ENCODE data around the gene AGAP3. TPM values are rescaled to one million over a fixed set of nuclear protein-coding genes. Genes with fewer than 3 reads are reported as not detected.

The AGAP3 gene
- total and polyA plus RNA-seq, 2 donors (not counting 1 experiment from before 2014, with no cell fraction given): 32.9 to 34.2 TPM

DNA sequence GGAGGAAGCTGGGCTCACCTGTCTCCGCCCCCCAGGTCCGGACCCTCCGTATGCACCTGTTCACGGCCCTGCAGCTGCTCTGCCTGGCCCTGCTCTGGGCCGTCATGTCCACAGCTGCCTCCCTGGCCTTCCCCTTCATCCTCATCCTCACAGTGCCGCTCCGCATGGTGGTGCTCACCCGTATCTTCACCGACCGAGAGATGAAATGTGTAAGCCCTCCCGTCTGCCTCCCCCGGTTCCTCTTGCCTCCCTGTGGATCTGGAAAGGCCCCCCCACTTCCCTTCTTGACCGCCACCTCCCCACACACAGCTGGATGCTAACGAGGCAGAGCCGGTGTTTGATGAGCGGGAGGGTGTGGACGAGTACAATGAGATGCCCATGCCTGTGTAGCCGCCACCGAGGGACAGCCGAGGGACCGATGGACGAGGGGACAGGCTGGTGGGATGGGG lies 10.3 kb upstream of the AGAP3 start:
- no peaks in the 10 kb centered on the region for H3K9me3 ChIP-seq (ENCODE audit: control insufficient read depth, insufficient read depth, low read depth, low read length)
- no peak for DNase-seq (ENCODE audit: low read depth in 2 of 2)
- peaks cover 28% of the 10 kb centered on the region for H3K36me3 ChIP-seq (ENCODE audit: control insufficient read depth, insufficient read depth, low read length)
- no peak overlapping the region for H2AFZ ChIP-seq (ENCODE audit: low read length)
- no peak overlapping the region for H3K9ac ChIP-seq (ENCODE audit: insufficient read depth, low read length)
- H3K4me1 ChIP-seq (ENCODE audit: control insufficient read depth, extremely low read depth, insufficient read depth, low read length): peaks cover 11% of the 10 kb centered on the region
- no peaks in the 10 kb centered on the region for H4K20me1 ChIP-seq (ENCODE audit: control insufficient read depth, extremely low read depth, insufficient read depth, low read length)
- TF ChIP-seq, protein P1, sequence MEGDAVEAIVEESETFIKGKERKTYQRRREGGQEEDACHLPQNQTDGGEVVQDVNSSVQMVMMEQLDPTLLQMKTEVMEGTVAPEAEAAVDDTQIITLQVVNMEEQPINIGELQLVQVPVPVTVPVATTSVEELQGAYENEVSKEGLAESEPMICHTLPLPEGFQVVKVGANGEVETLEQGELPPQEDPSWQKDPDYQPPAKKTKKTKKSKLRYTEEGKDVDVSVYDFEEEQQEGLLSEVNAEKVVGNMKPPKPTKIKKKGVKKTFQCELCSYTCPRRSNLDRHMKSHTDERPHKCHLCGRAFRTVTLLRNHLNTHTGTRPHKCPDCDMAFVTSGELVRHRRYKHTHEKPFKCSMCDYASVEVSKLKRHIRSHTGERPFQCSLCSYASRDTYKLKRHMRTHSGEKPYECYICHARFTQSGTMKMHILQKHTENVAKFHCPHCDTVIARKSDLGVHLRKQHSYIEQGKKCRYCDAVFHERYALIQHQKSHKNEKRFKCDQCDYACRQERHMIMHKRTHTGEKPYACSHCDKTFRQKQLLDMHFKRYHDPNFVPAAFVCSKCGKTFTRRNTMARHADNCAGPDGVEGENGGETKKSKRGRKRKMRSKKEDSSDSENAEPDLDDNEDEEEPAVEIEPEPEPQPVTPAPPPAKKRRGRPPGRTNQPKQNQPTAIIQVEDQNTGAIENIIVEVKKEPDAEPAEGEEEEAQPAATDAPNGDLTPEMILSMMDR (conservative IDR thresholded peaks at IDR 0.05 in 1 of 2, IDR thresholded peaks at IDR 0.05 in 1 of 2; ENCODE audit: low read depth in 1 of 2, low read length in 2 of 2): no peak
- no peak for TF ChIP-seq EZH2 (IDR thresholded peaks at IDR 0.05; ENCODE audit: low read length, missing control alignments)
- peaks cover 18% of the 10 kb centered on the region for H3K79me2 ChIP-seq (ENCODE audit: control insufficient read depth, insufficient read depth, low read length)
- H3K27me3 ChIP-seq (ENCODE audit: control insufficient read depth, insufficient read depth, low read length): no peaks in the 10 kb centered on the region
- H3K4me3 ChIP-seq (replicated peaks in 1 of 4; ENCODE audit: control extremely low read depth in 1 of 4, insufficient read depth in 1 of 4, low read depth in 3 of 4, low read length in 4 of 4): no peak overlapping the region
- H3K27ac ChIP-seq (ENCODE audit: insufficient read depth, low read length): no peak overlapping the region
- H3K4me2 ChIP-seq (ENCODE audit: extremely low read depth, insufficient read depth, low read length): no peak overlapping the region

DNA sequence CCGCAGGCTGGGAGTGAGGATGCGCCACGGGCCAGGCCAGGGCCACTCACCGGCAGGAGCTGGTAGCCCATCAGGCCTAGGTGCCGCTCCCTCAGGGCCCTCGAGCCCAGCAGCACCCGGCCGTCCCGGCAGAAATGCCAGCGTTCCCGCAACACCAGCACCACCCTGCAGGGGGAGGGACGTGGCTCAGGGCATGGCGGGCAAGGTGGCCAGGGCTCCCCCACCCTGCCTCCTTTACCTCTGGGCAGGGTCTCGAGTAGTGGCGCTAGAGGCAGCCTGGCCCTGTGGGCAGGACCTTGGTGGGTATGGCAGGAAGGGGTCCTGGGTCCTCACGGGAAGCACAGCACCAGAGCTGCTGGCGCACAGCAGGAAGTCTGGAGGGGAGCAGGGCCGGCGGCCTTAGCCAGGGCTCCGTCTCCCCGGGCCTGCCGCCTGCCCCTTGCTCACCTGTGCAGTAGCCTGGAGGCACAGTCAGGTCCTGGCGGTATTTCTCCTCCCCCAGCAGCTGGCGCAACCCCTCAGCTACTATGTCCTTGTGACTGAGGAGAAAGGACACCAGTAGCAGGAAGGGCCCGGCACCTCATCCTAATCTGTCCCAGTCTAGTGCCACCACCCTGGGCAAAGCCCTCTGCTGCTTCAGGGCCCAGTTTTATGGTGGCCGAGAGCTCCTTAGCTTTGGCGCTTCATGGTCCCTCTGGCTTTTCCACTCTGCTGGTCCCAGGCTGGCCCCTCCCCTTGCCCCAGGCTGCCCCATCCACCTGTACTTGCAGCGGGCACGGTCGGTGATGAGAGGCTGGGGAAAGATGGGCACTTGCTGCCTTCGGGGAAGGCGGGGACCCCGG lies 9.2 kb upstream of the AGAP3 start:
- peaks cover 20% of the 10 kb centered on the region for H3K79me2 ChIP-seq (ENCODE audit: control insufficient read depth, insufficient read depth, low read length)
- no peak overlapping the region for H3K27ac ChIP-seq (ENCODE audit: insufficient read depth, low read length)
- H2AFZ ChIP-seq (ENCODE audit: low read length): no peak overlapping the region
- no peaks in the 10 kb centered on the region for H3K9me3 ChIP-seq (ENCODE audit: control insufficient read depth, insufficient read depth, low read depth, low read length)
- H3K36me3 ChIP-seq (ENCODE audit: control insufficient read depth, insufficient read depth, low read length): peaks cover 25% of the 10 kb centered on the region
- no peaks in the 10 kb centered on the region for H3K27me3 ChIP-seq (ENCODE audit: control insufficient read depth, insufficient read depth, low read length)
- TF ChIP-seq EZH2 (IDR thresholded peaks at IDR 0.05; ENCODE audit: low read length, missing control alignments): no peak
- TF ChIP-seq, protein P1 (conservative IDR thresholded peaks at IDR 0.05 in 1 of 2, IDR thresholded peaks at IDR 0.05 in 1 of 2; ENCODE audit: low read depth in 1 of 2, low read length in 2 of 2): peak; percentile 30 to 42
- no peak for DNase-seq (ENCODE audit: low read depth in 2 of 2)
- H3K4me2 ChIP-seq (ENCODE audit: extremely low read depth, insufficient read depth, low read length): no peak overlapping the region
- H3K9ac ChIP-seq (ENCODE audit: insufficient read depth, low read length): no peak overlapping the region
- H3K4me3 ChIP-seq (replicated peaks in 1 of 4; ENCODE audit: control extremely low read depth in 1 of 4, insufficient read depth in 1 of 4, low read depth in 3 of 4, low read length in 4 of 4): no peak overlapping the region
- H4K20me1 ChIP-seq (ENCODE audit: control insufficient read depth, extremely low read depth, insufficient read depth, low read length): no peaks in the 10 kb centered on the region
- H3K4me1 ChIP-seq (ENCODE audit: control insufficient read depth, extremely low read depth, insufficient read depth, low read length): peaks cover 18% of the 10 kb centered on the region

DNA sequence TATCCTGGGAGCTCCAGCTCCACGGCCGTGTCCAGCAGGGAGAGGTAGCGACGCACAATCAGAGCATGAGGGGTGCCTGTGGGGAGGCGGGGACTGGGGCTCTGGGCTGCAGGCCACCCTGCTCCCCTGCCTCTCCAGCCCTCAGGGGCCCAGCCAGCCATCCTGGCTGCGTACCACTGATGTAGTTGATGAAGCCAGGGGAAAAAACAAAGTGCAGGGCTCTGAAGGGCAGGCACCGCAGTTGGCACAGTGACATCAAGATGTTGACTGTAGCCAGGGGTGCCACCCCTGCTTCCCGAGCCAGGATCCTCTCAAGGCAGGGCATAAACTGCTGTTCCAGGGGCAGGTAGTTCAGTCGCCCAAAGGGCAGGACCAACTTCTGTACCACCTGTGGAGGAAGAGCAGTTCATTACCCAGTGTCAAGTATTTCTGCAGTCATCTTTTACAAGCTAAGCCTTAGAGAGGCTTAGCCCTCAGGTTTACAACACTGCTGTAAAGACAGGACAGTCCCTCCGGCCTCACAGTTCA lies 8.5 kb upstream of the AGAP3 start:
- peaks cover 27% of the 10 kb centered on the region for H3K79me2 ChIP-seq (ENCODE audit: control insufficient read depth, insufficient read depth, low read length)
- H3K27ac ChIP-seq (ENCODE audit: insufficient read depth, low read length): no peak overlapping the region
- no peaks in the 10 kb centered on the region for H4K20me1 ChIP-seq (ENCODE audit: control insufficient read depth, extremely low read depth, insufficient read depth, low read length)
- TF ChIP-seq EZH2 (IDR thresholded peaks at IDR 0.05; ENCODE audit: low read length, missing control alignments): no peak
- TF ChIP-seq, protein P1 (conservative IDR thresholded peaks at IDR 0.05 in 1 of 2, IDR thresholded peaks at IDR 0.05 in 1 of 2; ENCODE audit: low read depth in 1 of 2, low read length in 2 of 2): no peak
- DNase-seq (ENCODE audit: low read depth in 2 of 2): no peak
- peaks cover 24% of the 10 kb centered on the region for H3K4me1 ChIP-seq (ENCODE audit: control insufficient read depth, extremely low read depth, insufficient read depth, low read length)
- no peak overlapping the region for H3K4me2 ChIP-seq (ENCODE audit: extremely low read depth, insufficient read depth, low read length)
- H2AFZ ChIP-seq (ENCODE audit: low read length): no peak overlapping the region
- no peak overlapping the region for H3K4me3 ChIP-seq (replicated peaks in 1 of 4; ENCODE audit: control extremely low read depth in 1 of 4, insufficient read depth in 1 of 4, low read depth in 3 of 4, low read length in 4 of 4)
- no peaks in the 10 kb centered on the region for H3K27me3 ChIP-seq (ENCODE audit: control insufficient read depth, insufficient read depth, low read length)
- H3K36me3 ChIP-seq (ENCODE audit: control insufficient read depth, insufficient read depth, low read length): peaks cover 28% of the 10 kb centered on the region
- H3K9me3 ChIP-seq (ENCODE audit: control insufficient read depth, insufficient read depth, low read depth, low read length): no peaks in the 10 kb centered on the region
- H3K9ac ChIP-seq (ENCODE audit: insufficient read depth, low read length): no peak overlapping the region

Data from fibroblast of lung (primary cell).